ENCODE results near the gene CFAP77.

DNA sequence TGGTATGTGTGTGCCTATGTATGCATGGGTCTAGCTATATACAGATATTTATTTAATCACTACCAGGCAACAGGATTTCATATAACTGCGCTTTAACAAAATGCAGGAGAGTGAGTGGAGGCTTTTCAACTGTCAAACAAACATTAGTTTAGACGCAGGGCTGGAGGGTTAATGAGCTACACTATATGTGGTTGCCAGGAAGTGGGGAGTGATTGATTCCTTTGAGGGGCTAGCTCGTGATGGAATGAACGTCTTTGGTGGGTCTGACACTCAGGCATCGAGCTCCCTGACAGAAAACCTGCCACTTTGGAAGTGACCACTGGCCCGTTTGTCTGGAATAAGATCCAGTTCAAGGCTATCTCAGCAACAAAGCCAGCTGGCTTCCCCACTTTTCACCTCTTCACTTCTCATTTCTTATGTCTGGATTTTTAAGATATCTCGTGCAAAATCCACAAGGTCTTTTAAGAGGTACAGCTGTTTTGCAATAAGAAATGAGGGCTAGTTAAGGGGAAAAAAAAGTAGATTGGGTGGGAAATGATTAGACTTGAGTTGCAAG lies 78.0 kb downstream of the CFAP77 start:
- TF ChIP-seq, protein P1, sequence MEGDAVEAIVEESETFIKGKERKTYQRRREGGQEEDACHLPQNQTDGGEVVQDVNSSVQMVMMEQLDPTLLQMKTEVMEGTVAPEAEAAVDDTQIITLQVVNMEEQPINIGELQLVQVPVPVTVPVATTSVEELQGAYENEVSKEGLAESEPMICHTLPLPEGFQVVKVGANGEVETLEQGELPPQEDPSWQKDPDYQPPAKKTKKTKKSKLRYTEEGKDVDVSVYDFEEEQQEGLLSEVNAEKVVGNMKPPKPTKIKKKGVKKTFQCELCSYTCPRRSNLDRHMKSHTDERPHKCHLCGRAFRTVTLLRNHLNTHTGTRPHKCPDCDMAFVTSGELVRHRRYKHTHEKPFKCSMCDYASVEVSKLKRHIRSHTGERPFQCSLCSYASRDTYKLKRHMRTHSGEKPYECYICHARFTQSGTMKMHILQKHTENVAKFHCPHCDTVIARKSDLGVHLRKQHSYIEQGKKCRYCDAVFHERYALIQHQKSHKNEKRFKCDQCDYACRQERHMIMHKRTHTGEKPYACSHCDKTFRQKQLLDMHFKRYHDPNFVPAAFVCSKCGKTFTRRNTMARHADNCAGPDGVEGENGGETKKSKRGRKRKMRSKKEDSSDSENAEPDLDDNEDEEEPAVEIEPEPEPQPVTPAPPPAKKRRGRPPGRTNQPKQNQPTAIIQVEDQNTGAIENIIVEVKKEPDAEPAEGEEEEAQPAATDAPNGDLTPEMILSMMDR (IDR thresholded peaks at IDR 0.05) = no peak
- TF ChIP-seq EP300 (IDR thresholded peaks at IDR 0.05) = no peak
